Vagina (tissue), 2 donors: Measurements from ENCODE around the gene PSMB3. TPM values are rescaled to one million over a fixed set of nuclear protein-coding genes. Genes with fewer than 3 reads are reported as not detected.
"Not testable (repeated sequence)": the region's sequence is repeated elsewhere in the genome, so short reads cannot be mapped to it uniquely, and the experiment has no call there.

Experiments used
- DNase-seq, 2 donors: peaks; one replicate each; pipeline ENCODE4 v3.0.0-alpha.2; 2017; ENCODE audit errors: extremely low spot score in 2 of 2
- H3K27ac ChIP-seq: fragments of 200-600 bp; sonication (generic); one replicate; pipeline ENCODE4 v1.5.1; 2019
- H3K27me3 ChIP-seq: fragments of 200-600 bp; sonication (generic); one replicate; pipeline ENCODE4 v1.5.1; 2019
- H3K36me3 ChIP-seq, 2 donors: fragments of 200-600 bp; sonication (generic); one replicate each; pipeline ENCODE4 v1.5.1; 2017 to 2019
- H3K4me1 ChIP-seq: fragments of 200-600 bp; sonication (generic); one replicate; pipeline ENCODE4 v1.5.1; 2019
- H3K4me3 ChIP-seq, 2 donors: fragments of 200-600 bp; sonication (generic); 1 replicate in 1 of 2; 2 replicates in 1 of 2; pipeline ENCODE4 v1.5.1; 2016 to 2019
- H3K9me3 ChIP-seq: fragments of 200-600 bp; sonication (generic); one replicate; pipeline ENCODE4 v1.5.1; 2019
- POLR2A ChIP-seq, 2 donors: fragments of 450-650 bp; IDR thresholded peaks; one replicate each; pipeline ENCODE4 v1.6.1; 2017; ENCODE audit warnings: antibody characterized with exemption in 2 of 2, mild to moderate bottlenecking in 2 of 2, moderate library complexity in 2 of 2
- POLR2AphosphoS5 ChIP-seq, 2 donors: sonication (generic); formaldehyde crosslinking; IDR thresholded peaks; one replicate each; pipeline ENCODE4 v1.9.0; 2017; ENCODE audit warnings: antibody characterized with exemption in 2 of 2, mild to moderate bottlenecking in 2 of 2, low read depth in 1 of 2; ENCODE audit not compliant: insufficient read depth in 1 of 2
- intact Hi-C: fragments of 100-400 bp; cut with DNase I; formaldehyde crosslinking; loops from one replicate; pipeline ENCODE4 v1.15.1; 2023
- total RNA-seq: library from RNA; depleted of rRNA; stranded (reverse); fragments of >200 nt; gene quantifications from one replicate; pipeline ENCODE4 v1.2.3, GENCODE V29; 2016
- TF ChIP-seq, protein P1 (sequence below), 3 experiments: fragments of 450-650 bp in 2 of 3; fragments of 200-600 bp in 1 of 3; sonication (generic) in 1 of 3; IDR thresholded peaks; one replicate each; pipeline ENCODE4 v1.5.1; 2017 to 2019; ENCODE audit warnings: antibody characterized with exemption in 3 of 3, mild to moderate bottlenecking in 2 of 3, moderate library complexity in 2 of 3

The PSMB3 gene
- total RNA-seq, 1 donor from 2014 or later, result 193 TPM

DNA sequence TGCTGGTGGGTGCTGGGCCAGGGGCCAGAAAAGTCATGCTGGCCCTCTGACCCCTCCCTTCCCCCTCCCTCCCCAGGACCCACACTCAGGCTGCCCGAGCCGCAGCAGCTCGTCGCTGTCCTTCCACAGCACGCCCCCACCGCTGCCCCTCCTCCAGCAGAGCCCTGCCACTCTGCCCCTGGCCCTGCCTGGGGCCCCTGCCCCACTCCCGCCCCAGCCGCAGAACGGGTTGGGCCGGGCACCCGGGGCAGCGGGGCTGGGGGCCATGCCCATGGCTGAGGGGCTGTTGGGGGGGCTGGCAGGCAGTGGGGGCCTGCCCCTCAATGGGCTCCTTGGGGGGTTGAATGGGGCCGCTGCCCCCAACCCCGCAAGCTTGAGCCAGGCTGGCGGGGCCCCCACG, 30.7 kb upstream of the PSMB3 start:
- H3K27me3 ChIP-seq, result no peaks in the 10 kb centered on the region
- H3K4me1 ChIP-seq, result peaks cover 11% of the 10 kb centered on the region
- H3K9me3 ChIP-seq, result no peaks in the 10 kb centered on the region
- DNase-seq, result no peak
- peaks cover 0 to 50% of the 10 kb centered on the region in 2 donors for H3K36me3 ChIP-seq
- intact Hi-C loops, result no loop called here
- H3K27ac ChIP-seq, result no peak overlapping the region
- no peak overlapping the region for H3K4me3 ChIP-seq
- TF ChIP-seq POLR2A (IDR thresholded peaks at IDR 0.05) (no peak), POLR2AphosphoS5 (IDR thresholded peaks at IDR 0.05; ENCODE audit: insufficient read depth in 1 of 2, low read depth in 1 of 2) (no peak)
- TF ChIP-seq, protein P1, sequence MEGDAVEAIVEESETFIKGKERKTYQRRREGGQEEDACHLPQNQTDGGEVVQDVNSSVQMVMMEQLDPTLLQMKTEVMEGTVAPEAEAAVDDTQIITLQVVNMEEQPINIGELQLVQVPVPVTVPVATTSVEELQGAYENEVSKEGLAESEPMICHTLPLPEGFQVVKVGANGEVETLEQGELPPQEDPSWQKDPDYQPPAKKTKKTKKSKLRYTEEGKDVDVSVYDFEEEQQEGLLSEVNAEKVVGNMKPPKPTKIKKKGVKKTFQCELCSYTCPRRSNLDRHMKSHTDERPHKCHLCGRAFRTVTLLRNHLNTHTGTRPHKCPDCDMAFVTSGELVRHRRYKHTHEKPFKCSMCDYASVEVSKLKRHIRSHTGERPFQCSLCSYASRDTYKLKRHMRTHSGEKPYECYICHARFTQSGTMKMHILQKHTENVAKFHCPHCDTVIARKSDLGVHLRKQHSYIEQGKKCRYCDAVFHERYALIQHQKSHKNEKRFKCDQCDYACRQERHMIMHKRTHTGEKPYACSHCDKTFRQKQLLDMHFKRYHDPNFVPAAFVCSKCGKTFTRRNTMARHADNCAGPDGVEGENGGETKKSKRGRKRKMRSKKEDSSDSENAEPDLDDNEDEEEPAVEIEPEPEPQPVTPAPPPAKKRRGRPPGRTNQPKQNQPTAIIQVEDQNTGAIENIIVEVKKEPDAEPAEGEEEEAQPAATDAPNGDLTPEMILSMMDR (IDR thresholded peaks at IDR 0.05), result no peak

DNA sequence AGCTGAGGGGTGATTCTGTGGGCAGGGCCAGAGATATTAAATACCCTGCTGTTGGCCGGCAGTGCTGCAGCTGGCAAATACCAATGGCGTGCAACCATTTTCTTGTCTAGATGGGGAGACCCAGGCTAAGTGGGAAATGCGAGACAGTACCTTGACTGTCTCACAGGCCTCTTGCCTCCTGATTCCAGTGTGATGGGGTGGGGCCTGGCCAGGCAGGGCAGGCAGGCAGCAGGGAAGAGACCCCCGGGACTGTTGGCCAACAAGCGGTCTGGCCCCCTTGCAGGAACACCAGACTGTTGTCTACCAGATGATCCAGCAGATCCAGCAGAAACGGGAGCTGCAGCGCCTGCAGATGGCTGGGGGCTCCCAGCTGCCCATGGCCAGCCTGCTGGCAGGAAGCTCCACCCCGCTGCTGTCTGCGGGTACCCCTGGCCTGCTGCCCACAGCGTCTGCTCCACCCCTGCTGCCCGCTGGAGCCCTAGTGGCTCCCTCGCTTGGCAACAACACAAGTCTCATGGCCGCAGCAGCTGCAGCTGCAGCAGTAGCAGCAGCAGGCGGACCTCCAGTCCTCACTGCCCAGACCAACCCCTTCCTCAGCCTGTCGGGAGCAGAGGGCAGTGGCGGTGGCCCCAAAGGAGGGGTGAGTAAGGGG, 28.1 kb upstream of the PSMB3 start:
- H3K9me3 ChIP-seq, result no peaks in the 10 kb centered on the region
- no peaks in the 10 kb centered on the region for H3K27me3 ChIP-seq
- H3K4me3 ChIP-seq, result no peak overlapping the region
- peaks cover 0 to 39% of the 10 kb centered on the region in 2 donors for H3K36me3 ChIP-seq
- intact Hi-C loops, result no loop called here
- no peak overlapping the region for H3K27ac ChIP-seq
- TF ChIP-seq, protein P1 (IDR thresholded peaks at IDR 0.05), result no peak
- TF ChIP-seq POLR2AphosphoS5 (IDR thresholded peaks at IDR 0.05; ENCODE audit: insufficient read depth in 1 of 2, low read depth in 1 of 2) (no peak), POLR2A (IDR thresholded peaks at IDR 0.05) (no peak)
- peaks cover 16% of the 10 kb centered on the region for H3K4me1 ChIP-seq
- no peak for DNase-seq

DNA sequence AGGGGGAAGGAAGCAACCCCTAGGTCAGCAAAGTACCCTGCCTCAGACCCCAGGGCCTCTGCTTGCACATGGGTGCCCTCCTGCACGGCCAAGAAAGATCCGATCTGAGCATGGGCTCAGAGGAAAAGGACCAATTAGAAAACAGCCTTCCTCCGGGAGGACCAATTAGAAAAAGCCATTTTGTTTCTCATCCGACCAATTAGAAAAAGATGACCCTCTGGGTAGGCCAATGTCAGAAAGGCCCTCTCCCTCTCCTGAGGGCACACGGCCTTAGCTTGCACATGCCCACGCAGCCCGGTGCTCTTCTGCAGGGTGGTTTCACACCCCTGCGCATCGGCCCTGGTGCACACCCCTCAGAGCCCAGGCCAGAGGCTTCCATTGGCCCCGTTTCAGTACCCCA, 27.5 kb upstream of the PSMB3 start:
- TF ChIP-seq, protein P1 (IDR thresholded peaks at IDR 0.05), result no peak
- TF ChIP-seq POLR2AphosphoS5 (IDR thresholded peaks at IDR 0.05; ENCODE audit: insufficient read depth in 1 of 2, low read depth in 1 of 2) (no peak), POLR2A (IDR thresholded peaks at IDR 0.05) (no peak)
- H3K27ac ChIP-seq, result no peak overlapping the region
- H3K36me3 ChIP-seq, result peaks cover 0 to 34% of the 10 kb centered on the region in 2 donors
- intact Hi-C loops, result no loop called here
- H3K4me3 ChIP-seq, result no peak overlapping the region
- no peak for DNase-seq
- no peaks in the 10 kb centered on the region for H3K27me3 ChIP-seq
- no peaks in the 10 kb centered on the region for H3K9me3 ChIP-seq
- H3K4me1 ChIP-seq, result peaks cover 19% of the 10 kb centered on the region

DNA sequence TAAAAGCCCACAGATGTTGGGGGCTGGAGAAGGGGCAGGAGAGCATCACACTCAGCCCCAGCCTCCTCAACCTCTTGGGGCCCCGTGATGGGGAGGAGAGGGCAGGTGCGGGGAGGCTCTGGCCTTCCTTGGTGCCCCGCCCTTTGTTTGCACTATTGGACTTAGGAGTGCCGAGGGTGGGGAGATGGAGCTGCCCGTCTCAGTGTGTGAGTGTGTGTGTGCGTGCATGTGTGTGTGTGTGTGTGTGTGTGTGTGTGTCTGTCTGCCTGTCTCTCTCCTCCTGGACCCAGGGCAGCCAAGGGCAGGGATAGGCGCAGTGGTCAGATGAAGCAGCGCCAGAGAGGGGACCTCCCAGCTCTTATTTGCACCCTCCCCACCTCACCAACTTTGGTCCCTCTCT, 26.4 kb upstream of the PSMB3 start:
- Histone ChIP-seq H3K4me1 (peaks cover 28% of the 10 kb centered on the region), H3K36me3 (peaks cover 0 to 23% of the 10 kb centered on the region in 2 donors)
- H3K4me3 ChIP-seq, H3K27ac ChIP-seq, intact Hi-C loops, H3K27me3 ChIP-seq, H3K9me3 ChIP-seq, DNase-seq: not testable (repeated sequence)

DNA sequence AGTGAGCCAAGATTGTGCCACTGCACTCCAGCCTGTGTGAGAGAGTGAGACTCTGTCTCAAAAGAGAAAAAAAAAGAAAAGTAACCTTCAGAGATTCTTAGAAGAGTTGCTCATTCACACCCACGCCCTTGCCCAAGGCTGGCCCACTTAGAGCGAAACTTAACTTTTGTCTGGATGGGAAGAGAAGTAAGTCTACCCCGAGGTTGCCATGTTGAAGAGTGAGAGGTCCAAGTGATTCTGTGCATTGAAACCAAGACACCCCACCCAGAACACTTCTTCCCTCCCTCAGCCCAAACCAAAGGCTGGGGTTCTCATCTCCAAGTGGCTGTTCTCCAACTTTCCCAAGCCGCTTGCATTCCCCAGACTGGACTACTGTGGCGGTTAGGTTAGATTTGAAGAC, 24.8 kb upstream of the PSMB3 start:
- Histone ChIP-seq H3K4me1 (peaks cover 42% of the 10 kb centered on the region), H3K36me3 (peaks cover 0 to 12% of the 10 kb centered on the region in 2 donors), H3K27ac (no peak overlapping the region), H3K4me3 (no peak overlapping the region), H3K27me3 (no peaks in the 10 kb centered on the region), H3K9me3 (no peaks in the 10 kb centered on the region)
- TF ChIP-seq, protein P1 (IDR thresholded peaks at IDR 0.05), result no peak
- TF ChIP-seq POLR2A (IDR thresholded peaks at IDR 0.05) (no peak), POLR2AphosphoS5 (IDR thresholded peaks at IDR 0.05; ENCODE audit: insufficient read depth in 1 of 2, low read depth in 1 of 2) (no peak)
- no peak for DNase-seq
- intact Hi-C loops, result no loop called here
